ENCODE results near the gene DDX56.

DDX56 gene

GRCh38 chr7:44535348-44536064 is 38.2 kb downstream of the DDX56 start:
- no peak for DNase-seq (ENCODE audit: low read depth in 2 of 2)

DNA sequence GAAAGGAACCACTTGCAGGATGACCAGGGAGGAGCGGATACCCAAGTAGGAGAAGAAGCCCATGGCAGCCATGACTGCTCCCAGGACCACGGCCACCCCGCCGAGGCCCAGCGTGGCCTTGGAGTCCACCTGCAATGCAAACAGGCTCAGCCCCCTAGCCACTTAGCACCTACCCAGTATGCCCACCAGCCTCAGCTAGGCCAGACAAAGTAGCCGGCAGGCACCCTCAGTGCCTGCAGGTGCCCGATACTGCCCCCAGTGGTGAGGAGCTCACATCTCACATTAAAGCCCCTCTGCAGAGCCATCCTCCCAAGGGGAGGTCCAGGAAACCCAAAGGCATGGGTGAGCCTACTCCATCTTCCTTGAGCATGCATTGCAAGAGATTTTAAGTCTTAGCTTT is 39.2 kb downstream of the DDX56 start:
- peak; percentile 28 to 36 for DNase-seq (ENCODE audit: low read depth in 2 of 2)

DNA sequence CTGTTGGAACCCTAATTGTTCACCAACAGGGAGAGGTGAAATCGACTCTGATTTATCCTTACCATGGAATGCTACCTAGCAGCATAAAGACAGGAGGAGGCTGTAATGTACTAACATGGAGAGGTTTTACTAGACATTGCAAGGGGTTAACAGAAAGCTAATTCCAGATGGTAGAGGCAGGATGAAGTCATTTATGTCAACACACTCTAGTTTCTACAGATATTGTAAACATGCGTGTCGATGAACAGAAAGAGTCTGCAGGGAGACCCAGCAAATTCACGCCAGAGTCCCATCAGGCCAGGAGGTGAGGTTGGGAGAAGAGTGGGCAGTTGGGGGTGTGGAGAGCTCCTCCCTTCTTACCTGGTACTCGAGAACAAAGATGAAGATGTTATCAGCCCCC is 39.6 kb downstream of the DDX56 start:
- DNase-seq (ENCODE audit: low read depth in 2 of 2): no peak

DNA sequence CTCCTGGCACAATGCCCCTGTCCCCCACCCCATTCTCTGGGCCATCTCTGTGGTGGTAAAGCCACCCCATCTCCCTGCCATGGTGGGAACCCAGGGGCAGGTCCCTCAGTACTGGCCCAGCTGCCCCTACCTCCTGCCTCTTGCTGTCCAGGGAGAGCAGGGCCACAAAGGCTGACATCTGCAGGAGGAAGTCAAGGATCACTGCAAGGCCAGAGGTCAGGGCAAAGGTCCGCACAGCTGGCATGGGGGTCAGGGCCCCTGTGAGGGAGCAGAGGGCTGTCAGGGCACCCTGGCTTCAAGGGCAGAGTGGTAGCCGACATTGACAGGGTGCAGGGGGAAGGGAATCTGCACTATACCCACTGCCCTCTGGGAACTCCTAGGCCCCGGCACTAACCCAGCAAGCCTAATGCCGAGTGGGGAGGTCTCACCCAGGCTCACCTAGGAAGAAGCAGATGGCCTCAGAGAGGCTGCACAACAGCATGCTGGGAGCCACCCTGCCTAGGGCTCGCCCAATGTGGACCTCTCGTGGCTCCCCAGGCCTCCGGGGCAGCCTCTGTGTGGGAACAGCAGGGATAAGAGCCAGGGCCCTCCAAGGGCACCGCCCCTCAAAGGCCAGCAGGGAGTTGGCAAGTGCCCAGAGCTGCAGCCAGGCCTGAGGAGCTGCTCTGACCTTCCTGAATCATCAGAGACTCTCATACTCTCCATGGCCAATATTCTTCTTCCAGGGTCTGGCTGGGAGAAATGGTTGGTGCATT is 40.2 kb downstream of the DDX56 start:
- DNase-seq (ENCODE audit: low read depth in 2 of 2): no peak

- no peak for DNase-seq (ENCODE audit: low read depth in 2 of 2)
Measured at GRCh38 chr7:44531421-44532380, 42.0 kb downstream of the DDX56 start.

- no peak for DNase-seq (ENCODE audit: low read depth in 2 of 2)
Measured at GRCh38 chr7:44530990-44531389, 42.7 kb downstream of the DDX56 start.

DNA sequence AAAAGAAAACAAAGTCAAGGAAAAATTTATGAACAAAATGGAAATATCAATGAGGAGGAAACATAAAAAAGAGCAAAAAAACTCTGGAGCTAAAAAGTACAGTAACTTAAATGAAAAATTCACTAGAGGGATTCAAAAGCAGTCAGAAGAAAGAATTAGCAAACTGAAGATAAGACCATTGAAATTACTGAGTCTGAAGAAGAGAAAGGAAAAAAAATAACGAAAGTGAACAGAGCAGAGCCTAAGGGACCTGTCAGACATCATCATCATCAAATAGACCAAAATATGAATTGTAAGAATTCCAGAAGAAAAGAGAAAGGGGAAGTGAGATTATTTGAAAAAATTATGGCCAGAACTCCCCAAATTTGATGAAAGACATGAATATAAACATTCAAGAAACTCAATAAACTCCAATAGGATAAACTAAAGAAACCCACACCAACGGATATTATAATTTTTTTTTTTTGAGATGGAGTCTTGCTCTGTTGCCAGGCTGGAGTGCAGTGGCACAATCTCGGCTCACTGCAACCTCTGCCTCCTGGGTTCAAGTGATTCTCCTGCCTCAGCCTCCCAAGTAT is 48.8 kb downstream of the DDX56 start:
- no peak for DNase-seq (ENCODE audit: low read depth in 2 of 2)

- DNase-seq (ENCODE audit: low read depth in 2 of 2): no peak
Measured at GRCh38 chr7:44522315-44522714, 51.4 kb downstream of the DDX56 start.

DNA sequence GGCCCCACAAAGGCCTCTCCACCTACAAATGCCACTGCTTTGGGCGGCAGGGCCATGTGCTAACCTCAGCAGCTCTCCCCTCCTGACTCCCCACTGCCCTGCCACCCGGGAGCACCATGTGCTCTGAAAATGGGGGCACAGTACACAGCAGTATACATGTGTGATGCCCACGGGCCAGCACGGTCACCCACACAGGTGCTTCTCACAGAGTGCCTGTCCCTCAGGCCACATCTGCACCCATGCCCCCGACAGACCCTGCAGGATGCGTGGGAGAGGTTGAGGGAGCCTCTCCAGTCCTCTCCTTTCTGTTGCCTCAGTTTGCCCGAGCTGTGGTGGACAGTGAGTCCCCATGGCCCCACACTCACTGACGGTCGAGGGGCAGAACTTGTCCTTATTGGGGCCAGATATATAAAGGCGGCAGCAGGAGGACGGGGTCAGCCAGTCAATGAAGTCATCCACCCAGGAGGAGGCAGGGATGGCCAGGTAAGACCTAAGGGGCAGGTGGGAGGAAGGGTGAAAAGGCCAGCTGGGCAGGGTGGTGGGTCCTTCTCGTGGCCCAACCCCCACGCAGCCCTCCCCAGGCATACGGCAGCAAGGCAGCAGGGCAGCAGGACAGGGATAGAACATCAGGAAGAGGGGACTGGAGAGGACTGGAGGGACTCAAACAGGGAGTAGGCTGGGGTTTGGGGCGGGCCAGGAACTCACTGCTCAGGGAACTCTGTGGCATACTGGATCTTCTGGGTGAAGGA is 52.2 kb downstream of the DDX56 start:
- DNase-seq (ENCODE audit: low read depth in 2 of 2): no peak

- no peak for DNase-seq (ENCODE audit: low read depth in 2 of 2)
Measured at GRCh38 chr7:44520574-44520973, 53.1 kb downstream of the DDX56 start.

GRCh38 chr7:44519546-44519945 is 54.2 kb downstream of the DDX56 start:
- DNase-seq (ENCODE audit: low read depth in 2 of 2): no peak

DNA sequence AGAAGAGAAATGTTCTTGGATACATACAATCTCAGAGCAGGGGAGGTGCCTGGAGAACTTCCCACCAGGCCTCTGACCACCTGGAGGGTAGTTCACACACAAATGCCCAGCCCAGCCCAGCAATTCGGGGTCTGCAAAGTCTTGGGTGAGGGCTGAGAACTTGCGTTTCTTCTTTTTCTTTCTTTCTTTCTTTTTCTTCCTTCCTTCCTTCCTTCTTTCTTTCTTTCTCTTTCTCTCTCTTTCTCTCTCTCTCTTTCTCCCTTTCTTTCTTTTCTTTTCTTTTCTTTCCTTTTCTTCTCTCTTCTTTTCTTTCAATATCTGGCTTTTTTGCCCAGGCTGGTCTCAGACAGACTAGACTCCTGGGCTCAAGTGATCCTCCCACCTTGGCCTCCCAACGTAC is 54.9 kb downstream of the DDX56 start:
- DNase-seq (ENCODE audit: low read depth in 2 of 2): no peak

DNA sequence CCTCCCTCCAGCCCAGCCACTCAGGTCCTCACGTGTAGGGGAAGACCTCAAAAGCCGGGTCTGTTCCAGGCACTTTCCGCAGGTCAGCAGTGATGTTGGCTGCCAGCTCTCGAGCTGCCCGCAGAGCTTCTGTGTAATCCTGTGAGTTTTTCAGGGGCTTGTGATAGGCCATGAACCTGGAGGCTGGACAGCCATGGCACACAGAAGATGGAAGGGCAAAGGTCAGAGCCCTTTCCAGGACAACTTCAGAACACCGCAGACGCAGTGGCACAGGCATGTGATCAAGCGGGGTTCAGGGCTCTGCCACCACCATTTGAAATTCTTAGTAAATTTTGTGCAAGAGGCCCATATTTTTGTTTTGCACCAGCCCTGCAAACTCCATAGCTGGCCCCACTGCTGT is 56.5 kb downstream of the DDX56 start:
- DNase-seq (ENCODE audit: low read depth in 2 of 2): no peak

Data from stimulated activated CD8-positive, alpha-beta memory T cell treated with anti-CD3 and anti-CD28 coated beads, Interleukin-15, amount 100 ng/mL, for 48 hours (primary cell).